Measurements from ENCODE around the gene PTH2.
"Not testable (repeated sequence)": the region's sequence is repeated elsewhere in the genome, so short reads cannot be mapped to it uniquely, and the experiment has no call there.

PTH2 gene

DNA sequence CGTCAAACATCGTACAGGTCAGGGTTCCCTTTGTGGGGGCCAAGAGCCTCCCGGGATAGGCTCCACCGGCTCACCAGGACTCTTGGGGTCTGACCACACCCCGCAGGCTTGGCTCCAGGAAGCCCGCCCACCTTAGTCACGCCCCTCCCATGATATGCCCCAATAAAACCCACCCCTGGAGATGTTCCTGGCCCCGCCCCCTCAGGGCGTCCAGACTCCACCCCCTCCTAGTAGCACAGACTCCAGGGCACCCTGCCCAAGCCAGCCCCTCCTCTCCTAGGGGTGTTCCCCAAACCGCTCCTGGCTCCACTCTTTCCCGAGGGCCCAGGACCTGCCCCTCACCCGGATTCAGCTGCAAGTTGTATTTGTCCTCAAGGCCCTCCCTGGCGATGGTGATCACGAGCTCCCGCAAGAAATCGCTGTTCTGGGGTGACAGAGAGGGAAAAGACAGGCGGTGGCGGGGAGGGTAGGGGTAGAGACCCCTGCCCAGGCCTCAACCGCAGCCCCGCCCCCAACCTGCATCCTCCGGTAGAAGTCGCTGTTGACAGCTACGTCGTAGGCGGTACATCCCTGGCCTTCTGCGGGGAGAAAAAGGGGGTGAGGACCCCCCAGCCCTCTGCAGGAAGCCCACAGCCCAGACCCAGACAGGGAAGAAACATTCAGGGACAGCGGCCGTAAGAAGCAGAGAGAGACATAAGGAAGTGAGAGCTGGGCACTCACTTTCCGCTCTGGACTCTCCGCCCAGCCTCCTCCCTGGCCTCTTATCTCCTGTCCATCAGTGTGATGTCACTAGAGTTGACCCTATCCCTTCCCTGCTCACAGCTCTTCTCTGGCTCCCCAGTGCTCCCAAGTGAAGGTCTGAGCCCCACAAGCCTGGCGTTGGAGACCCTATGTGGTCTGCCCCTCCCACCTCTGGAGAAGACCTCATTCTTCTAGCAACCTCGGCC is 24.5 kb upstream of the PTH2 start:
- DNase-seq = no peak

DNA sequence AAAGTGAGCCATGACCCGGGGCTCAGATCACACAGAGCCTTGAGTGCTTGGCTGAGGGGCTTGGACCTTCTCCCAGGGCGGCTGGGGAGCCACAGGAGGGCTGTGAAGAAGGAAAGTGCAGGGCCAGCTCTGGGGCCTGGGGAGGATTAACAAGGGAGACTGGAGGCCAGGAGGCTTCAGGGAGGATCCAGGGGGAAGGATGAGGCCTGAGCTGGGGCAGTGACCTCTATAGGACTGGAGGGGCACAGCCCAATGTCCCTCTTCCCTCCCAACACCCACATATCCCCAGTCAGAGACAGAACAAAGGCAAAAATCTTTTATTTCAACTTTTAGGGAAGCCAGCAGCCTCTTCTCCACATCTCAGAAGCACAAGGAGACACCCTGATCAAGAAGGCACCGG is 22.8 kb upstream of the PTH2 start:
- no peak for DNase-seq

DNA sequence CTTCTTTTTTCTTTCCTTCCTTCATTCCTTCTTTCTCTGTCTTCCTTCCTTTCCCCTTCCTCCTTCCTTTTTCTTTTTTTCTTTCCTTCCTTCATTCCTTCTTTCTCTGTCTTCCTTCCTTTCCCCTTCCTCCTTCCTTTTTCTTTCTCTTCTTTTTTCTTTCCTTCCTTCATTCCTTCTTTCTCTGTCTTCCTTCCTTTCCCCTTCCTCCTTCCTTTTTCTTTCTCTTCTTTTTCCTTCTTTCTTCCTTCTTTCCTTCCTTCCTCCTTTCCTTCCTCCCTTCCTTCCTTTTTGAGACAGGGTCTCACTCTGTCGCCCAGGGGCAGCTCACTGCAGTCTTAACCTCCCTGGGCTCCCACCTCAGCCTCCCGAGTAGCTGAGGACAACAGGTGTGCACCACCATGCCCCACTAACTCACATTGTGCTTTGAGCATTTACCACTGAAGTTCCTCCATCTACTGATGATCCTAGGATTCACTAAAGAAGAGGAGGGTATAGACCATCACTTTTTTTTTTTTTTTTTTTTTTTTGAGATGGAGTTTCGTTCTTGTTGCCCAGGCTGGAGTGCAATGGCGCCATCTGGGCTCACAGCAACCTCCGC is 21.0 kb upstream of the PTH2 start:
- not testable (repeated sequence) for DNase-seq

GRCh38 chr19:49443366-49444099 is 20.3 kb upstream of the PTH2 start:
- peak; percentile 92 for DNase-seq

GRCh38 chr19:49442771-49443365 is 19.6 kb upstream of the PTH2 start:
- DNase-seq = peak; percentile 43 to 52

GRCh38 chr19:49442354-49442753 is 19.1 kb upstream of the PTH2 start:
- no peak for DNase-seq

GRCh38 chr19:49441960-49442350 is 18.7 kb upstream of the PTH2 start:
- DNase-seq = no peak

GRCh38 chr19:49441210-49441959 is 18.1 kb upstream of the PTH2 start, which contains the start of gene SLC17A7:
TSS of gene SLC17A7 (minus strand) at chr19:49441527. CDS start at chr19:49441379, 148 bp downstream.
- DNase-seq = peak; percentile 37 to 43

DNA sequence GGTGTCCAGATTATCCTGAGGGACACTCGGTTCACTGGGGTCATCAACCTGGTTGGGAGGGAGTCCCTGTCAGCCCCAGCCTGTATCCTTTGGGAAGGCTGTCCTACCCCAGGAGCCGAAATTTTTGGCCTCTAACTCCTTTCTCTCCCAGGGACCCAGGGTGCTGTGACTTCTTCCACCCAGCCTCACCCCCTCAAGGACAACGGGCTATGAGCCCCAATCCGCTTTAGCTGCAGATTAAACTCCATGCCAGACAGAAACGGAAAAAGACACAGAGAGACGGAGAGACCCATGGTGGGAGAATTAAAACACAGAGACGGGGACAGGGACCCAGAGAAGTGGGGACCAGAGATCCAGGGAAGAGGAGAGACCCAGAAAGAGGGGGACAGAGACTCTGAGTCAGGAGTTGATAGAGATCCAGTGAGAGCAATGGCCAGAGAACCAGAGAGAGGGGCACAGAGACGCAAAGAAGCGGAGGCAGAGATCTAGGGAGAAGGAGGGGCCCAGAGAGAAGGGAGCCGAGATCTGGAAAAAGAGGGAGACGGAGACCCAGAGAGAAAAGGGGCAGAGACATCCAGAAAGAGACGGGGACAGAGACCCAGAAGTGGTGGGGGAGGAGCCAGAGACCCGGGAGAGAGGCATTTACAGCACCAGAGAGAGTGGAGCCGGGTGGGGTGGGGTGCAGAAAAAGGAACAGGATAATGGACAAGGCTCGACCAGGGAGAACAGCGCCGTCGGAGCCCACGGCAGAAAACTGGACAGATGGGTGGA is 17.4 kb upstream of the PTH2 start:
- no peak for DNase-seq

DNA sequence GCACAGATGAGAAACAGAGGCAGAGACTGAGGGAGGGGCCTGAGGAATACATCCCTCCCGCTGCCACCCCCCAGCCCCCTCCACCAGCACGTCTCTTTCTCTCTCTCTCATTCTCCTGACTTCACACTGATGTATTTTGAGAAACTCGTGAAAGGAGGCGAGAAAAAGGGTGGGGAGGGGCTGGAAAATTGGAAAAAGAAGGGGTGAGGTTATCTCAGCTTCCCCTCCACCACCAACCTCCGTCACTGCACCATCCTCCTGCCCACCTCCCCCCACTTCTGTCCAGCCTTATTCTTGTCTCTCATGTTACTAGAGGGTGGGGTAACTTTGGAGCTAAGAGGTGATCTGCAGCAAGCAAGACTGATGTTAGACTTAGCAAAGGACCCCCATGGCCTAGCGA is 16.6 kb upstream of the PTH2 start:
- DNase-seq = no peak

GRCh38 chr19:49438261-49438660 is 15.0 kb upstream of the PTH2 start:
- no peak for DNase-seq

DNA sequence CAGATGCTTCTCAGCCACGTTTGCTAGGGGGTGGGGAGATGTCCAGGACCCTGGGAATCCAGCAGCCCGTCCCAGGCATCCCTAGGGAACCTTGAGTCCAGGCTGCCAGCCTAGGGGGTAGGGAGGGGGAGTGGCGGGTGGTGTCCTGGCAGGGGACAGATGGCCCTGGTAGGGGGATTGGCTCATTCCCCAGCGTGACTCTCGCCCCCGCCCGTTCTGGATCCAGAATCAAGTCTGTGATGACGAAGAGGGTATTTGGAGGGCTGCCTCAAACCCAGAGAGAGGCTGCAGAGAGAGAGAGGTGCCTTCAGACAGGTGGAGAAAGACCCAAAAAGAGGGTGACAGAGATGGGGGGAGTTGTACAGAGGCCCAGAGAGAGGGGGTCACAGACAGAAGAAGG is 14.0 kb upstream of the PTH2 start:
- no peak for DNase-seq

DNA sequence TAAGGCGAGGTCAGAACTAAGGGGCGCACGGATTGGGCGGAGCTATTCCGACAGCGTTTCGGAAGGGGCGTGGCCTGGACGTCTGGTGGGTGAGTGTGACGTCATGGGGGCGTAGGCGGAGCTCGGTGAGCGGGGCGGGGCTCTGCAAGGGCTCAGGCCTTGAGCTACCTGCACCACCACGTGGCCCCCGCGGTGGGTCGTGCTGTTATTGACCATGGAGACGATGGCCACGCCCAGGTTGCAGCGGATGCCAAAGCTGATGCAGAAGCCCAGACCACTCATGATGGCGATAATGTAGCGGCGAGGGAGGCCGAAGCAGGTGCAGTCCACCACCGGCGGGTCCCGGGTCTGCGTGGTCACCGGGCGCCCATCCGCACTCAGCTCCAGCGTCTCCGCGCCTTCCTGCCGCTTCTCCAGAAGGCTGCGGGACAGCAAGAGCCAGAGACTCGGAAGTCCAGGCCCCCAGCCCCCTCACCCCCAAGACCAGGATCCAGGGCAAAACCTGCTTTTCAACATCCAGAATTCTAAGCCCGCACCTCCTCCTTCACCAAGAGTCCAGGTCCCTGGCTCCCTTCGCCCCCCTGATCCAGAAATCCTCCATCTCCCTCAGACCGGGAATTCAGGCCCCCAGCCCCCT is 13.3 kb upstream of the PTH2 start:
- peak; percentile 49 to 58 for DNase-seq

DNA sequence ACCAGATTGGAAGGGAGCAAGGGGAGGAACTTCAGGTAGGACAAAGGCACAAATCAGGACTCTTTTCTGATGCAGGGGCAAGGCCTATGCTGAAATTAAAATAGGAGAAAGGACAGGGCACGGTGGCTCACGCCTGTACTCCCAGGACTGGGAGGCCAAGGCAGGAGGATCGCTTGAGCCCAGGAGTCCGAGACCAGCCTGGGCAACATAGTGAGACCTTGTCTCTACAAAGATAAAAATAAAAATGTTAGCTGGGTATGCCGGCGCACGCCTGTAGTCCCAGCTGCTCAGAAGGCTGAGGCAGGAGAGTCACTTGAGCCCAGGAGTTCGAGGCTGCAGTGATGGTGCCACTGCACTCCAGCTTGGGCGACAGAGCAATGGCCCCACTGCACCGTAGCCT is 12.4 kb upstream of the PTH2 start:
- DNase-seq = no peak

DNA sequence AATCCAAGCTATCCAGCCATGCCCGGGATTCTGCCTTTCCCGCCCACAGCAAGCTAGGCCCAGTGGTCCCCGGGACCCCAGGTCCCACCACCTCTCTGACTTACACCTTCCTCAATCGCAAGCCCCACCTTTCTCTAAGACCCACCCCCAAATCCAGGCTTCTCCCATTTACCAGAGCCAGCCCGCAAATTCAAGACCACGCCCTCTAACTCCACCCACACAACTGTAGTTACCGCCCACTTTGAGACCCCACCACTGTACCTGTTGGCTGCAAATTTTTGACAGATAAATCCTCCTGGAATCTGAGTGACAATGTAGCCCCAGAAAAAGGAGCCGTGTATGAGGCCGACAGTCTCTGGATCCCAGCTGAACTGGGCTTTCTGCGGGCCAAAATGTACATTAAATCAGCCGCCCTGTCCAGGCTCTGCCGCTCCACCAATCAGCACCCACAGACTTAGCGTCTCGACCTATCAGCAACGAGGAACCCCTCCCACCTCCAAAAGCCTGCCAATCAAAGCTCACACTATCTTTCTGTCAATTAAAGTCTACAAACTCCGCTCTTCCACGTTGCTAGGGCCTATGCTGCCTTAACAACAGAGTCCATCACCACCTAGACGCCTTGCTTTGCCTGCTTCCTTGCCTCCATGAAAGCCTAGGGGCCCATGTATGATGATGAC is 11.8 kb upstream of the PTH2 start:
- DNase-seq = no peak

- DNase-seq = no peak
These were observed 10.1 kb upstream of the PTH2 start for GRCh38 chr19:49433240-49433901.

- DNase-seq = no peak
These were observed 9.2 kb upstream of the PTH2 start for GRCh38 chr19:49432141-49433073.

- DNase-seq = no peak
These were observed 8.1 kb upstream of the PTH2 start for GRCh38 chr19:49431330-49431749.

Measured in activated CD4-positive, alpha-beta T cell treated with anti-CD3 and anti-CD28 coated beads for 4 hours (primary cell).